GM12874 (cell line): ENCODE measurements around the gene USP17L13.
"Not testable (repeated sequence)": the region's sequence is repeated elsewhere in the genome, so short reads cannot be mapped to it uniquely, and the experiment has no call there.

Experiments
- TF ChIP-seq, protein P1 (sequence below): IDR thresholded peaks from 2 replicates; pipeline ENCODE4 v1.5.1; 2011; ENCODE audit warnings: low read depth, mild to moderate bottlenecking, control low read depth, low read length, moderate library complexity; ENCODE audit not compliant: insufficient read depth

Gene USP17L13

GRCh38 chr4:9224596-9224995 lies at the start of gene USP17L13:
USP17L13 (plus strand) TSS chr4:9224896; CDS start chr4:9224896, 0 bp downstream.
- TF ChIP-seq, protein P1, sequence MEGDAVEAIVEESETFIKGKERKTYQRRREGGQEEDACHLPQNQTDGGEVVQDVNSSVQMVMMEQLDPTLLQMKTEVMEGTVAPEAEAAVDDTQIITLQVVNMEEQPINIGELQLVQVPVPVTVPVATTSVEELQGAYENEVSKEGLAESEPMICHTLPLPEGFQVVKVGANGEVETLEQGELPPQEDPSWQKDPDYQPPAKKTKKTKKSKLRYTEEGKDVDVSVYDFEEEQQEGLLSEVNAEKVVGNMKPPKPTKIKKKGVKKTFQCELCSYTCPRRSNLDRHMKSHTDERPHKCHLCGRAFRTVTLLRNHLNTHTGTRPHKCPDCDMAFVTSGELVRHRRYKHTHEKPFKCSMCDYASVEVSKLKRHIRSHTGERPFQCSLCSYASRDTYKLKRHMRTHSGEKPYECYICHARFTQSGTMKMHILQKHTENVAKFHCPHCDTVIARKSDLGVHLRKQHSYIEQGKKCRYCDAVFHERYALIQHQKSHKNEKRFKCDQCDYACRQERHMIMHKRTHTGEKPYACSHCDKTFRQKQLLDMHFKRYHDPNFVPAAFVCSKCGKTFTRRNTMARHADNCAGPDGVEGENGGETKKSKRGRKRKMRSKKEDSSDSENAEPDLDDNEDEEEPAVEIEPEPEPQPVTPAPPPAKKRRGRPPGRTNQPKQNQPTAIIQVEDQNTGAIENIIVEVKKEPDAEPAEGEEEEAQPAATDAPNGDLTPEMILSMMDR = not testable (repeated sequence)

DNA sequence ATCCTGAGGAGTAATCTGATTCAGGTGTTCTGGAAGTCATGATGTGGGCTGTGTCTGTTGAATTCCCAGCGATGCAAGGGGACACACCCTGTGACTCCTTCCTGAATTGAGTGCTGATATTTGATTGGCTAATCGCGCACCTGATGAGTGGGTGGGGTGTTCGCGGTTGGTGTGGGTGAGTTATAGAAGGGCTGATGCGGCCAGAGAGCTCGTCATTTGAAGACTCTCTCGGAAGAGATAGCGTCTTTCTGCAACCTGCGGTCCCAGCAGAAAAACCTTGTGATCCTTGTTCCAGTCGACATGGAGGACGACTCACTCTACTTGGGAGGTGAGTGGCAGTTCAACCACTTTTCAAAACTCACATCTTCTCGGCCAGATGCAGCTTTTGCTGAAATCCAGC lies 14.3 kb upstream of the USP17L13 start, which contains the start of gene USP17L10:
Gene USP17L10, plus strand, starts transcription at position 301 of the 400 bp plus-strand sequence. Its CDS starts 0 bp downstream, at position 301.
- TF ChIP-seq, protein P1 = not testable (repeated sequence)

DNA sequence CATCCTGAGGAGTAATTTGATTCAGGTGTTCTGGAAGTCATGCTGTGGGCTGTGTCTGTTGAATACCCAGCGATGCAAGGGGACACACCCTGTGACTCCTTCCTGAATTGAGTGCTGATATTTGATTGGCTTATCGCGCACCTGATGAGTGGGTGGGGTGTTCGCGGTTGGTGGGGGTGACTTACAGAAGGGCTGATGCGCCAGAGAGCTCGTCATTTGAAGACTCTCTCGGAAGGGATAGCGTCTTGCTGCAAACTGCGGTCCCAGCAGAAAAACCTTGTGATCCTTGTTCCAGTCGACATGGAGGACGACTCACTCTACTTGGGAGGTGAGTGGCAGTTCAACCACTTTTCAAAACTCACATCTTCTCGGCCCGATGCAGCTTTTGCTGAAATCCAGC lies 9.6 kb upstream of the USP17L13 start, which contains the start of gene USP17L11:
Gene USP17L11, plus strand, starts transcription at position 301 of the 400 bp plus-strand sequence. Its CDS starts 0 bp downstream, at position 301.
- TF ChIP-seq, protein P1 = not testable (repeated sequence)

DNA sequence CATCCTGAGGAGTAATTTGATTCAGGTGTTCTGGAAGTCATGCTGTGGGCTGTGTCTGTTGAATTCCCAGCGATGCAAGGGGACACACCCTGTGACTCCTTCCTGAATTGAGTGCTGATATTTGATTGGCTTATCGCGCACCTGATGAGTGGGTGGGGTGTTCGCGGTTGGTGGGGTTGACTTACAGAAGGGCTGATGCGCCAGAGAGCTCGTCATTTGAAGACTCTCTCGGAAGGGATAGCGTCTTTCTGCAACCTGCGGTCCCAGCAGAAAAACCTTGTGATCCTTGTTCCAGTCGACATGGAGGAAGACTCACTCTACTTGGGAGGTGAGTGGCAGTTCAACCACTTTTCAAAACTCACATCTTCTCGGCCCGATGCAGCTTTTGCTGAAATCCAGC lies 4.8 kb upstream of the USP17L13 start, which contains the start of gene USP17L12:
Gene USP17L12, plus strand, starts transcription at position 301 of the 400 bp plus-strand sequence. Its CDS starts 0 bp downstream, at position 301.
- TF ChIP-seq, protein P1 = not testable (repeated sequence)

DNA sequence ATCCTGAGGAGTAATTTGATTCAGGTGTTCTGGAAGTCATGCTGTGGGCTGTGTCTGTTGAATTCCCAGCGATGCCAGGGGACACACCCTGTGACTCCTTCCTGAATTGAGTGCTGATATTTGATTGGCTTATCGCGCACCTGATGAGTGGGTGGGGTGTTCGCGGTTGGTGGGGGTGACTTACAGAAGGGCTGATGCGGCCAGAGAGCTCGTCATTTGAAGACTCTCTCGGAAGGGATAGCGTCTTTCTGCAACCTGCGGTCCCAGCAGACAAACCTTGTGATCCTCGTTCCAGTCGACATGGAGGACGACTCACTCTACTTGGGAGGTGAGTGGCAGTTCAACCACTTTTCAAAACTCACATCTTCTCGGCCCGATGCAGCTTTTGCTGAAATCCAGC lies 9.4 kb downstream of the USP17L13 start, which contains the start of gene USP17L15:
Gene USP17L15, plus strand, starts transcription at position 301 of the 400 bp plus-strand sequence. Its CDS starts 0 bp downstream, at position 301.
- TF ChIP-seq, protein P1 = not testable (repeated sequence)

DNA sequence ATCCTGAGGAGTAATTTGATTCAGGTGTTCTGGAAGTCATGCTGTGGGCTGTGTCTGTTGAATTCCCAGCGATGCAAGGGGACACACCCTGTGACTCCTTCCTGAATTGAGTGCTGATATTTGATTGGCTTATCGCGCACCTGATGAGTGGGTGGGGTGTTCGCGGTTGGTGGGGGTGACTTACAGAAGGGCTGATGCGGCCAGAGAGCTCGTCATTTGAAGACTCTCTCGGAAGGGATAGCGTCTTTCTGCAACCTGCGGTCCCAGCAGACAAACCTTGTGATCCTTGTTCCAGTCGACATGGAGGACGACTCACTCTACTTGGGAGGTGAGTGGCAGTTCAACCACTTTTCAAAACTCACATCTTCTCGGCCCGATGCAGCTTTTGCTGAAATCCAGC lies 18.9 kb downstream of the USP17L13 start, which contains the start of gene USP17L17:
Gene USP17L17, plus strand, starts transcription at position 301 of the 400 bp plus-strand sequence. Its CDS starts 0 bp downstream, at position 301.
- TF ChIP-seq, protein P1 = not testable (repeated sequence)

DNA sequence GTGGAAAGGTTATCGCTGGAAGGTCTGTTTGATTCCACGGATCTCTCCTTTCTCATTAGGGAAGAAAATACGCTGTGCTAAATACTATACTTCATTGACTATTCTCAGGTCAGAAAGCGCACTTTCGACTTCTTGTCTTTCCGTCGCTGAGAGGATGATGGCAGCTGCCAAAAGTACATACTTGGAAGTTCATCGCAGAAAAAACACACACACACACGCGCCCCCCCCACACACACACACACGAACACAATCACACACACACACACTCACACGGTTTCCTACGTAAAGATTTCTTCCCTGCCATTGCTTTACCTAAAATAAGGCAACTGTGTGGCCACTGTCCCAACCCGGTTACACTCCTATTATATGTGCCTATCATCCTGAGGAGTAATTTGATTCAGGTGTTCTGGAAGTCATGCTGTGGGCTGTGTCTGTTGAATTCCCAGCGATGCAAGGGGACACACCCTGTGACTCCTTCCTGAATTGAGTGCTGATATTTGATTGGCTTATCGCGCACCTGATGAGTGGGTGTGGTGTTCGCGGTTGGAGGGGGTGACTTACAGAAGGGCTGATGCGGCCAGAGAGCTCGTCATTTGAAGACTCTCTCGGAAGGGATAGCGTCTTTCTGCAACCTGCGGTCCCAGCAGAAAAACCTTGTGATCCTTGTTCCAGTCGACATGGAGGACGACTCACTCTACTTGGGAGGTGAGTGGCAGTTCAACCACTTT lies 23.4 kb downstream of the USP17L13 start, which contains the start of gene USP17L18:
Gene USP17L18, plus strand, starts transcription at position 678 of the 728 bp plus-strand sequence. Its CDS starts 0 bp downstream, at position 678.
- TF ChIP-seq, protein P1 = not testable (repeated sequence)
